Neutrophil (primary cell): ENCODE results near the gene MADD.

Experiments used
- H3K27ac ChIP-seq: fragments of 200-600 bp; sonication (generic); 2 replicates; pipeline ENCODE4 v1.5.1; 2016; ENCODE audit warnings: mild to moderate bottlenecking, moderate library complexity
- H3K27me3 ChIP-seq: fragments of 200-600 bp; sonication (generic); 2 replicates; pipeline ENCODE4 v1.6.0; 2016; ENCODE audit warnings: mild to moderate bottlenecking
- H3K36me3 ChIP-seq: fragments of 200-600 bp; sonication (generic); 2 replicates; pipeline ENCODE4 v1.5.1; 2017
- H3K4me1 ChIP-seq, 2 experiments: fragments of 200-600 bp in 1 of 2; sonication (generic) in 1 of 2; 1 replicate in 1 of 2; 2 replicates in 1 of 2; pipeline versions ENCODE4 v1.5.1 to v1.6.1; 2013 to 2016; ENCODE audit warnings: low read depth in 1 of 2, low read length in 1 of 2, mild to moderate bottlenecking in 1 of 2, moderate library complexity in 1 of 2; ENCODE audit not compliant: control insufficient read depth in 1 of 2, insufficient read depth in 1 of 2
- H3K4me3 ChIP-seq, 2 experiments: fragments of 200-600 bp in 1 of 2; sonication (generic) in 1 of 2; 1 replicate in 1 of 2; 2 replicates in 1 of 2; pipeline ENCODE4 v1.5.1; 2013 to 2016; ENCODE audit warnings: low read depth in 1 of 2, low read length in 1 of 2, mild to moderate bottlenecking in 1 of 2, moderate library complexity in 1 of 2
- H3K9me3 ChIP-seq: fragments of 200-600 bp; sonication (generic); 2 replicates; pipeline ENCODE4 v1.5.1; 2016
- CTCF ChIP-seq: fragments of 200-600 bp; sonication (generic); IDR thresholded peaks from 2 replicates; pipeline ENCODE4 v1.5.1; 2016; ENCODE audit warnings: antibody characterized with exemption

The MADD gene

DNA sequence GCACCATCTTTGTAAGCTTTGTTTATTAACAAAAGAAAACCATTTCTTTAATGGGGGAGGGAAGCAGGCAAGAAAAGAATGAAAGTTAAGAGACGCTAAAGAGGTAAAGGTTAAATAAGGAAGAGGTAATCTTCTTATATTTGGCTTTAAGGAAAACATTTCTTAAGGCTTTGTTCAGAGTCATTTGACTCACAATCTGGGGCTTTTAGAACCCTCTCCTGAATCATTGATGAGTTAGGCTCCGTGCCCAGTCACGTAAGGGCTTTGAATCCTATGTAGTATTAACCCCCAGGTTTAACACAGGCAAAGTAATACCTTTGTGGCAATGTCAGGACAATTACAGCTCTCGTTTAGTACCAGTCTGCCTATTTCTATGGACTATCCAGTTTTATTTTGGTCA lies 26.1 kb downstream of the MADD start:
- H3K27ac ChIP-seq, result no peak overlapping the region
- H3K4me1 ChIP-seq, result no peaks in the 10 kb centered on the region
- TF ChIP-seq CTCF, result no peak
- no peaks in the 10 kb centered on the region for H3K27me3 ChIP-seq
- H3K9me3 ChIP-seq, result no peaks in the 10 kb centered on the region
- H3K4me3 ChIP-seq, result no peak overlapping the region
- H3K36me3 ChIP-seq, result peaks cover 75% of the 10 kb centered on the region

- Histone ChIP-seq H3K36me3 (peaks cover 53% of the 10 kb centered on the region), H3K4me3 (no peak overlapping the region), H3K27ac (no peak overlapping the region), H3K27me3 (no peaks in the 10 kb centered on the region), H3K4me1 (no peaks in the 10 kb centered on the region), H3K9me3 (no peaks in the 10 kb centered on the region)
- TF ChIP-seq CTCF, result no peak
Observed at GRCh38 chr11:47299078-47299477, 29.1 kb downstream of the MADD start.

- TF ChIP-seq CTCF, result no peak
Observed at GRCh38 chr11:47302853-47303252, 32.9 kb downstream of the MADD start.

GRCh38 chr11:47305734-47306483 lies 36.0 kb downstream of the MADD start:
- no peak for TF ChIP-seq CTCF

More at GRCh38 chr11:47302853-47303252, 32.9 kb downstream of the MADD start:
- Histone ChIP-seq H3K36me3 (peaks cover 54% of the 10 kb centered on the region), H3K27ac (no peak overlapping the region), H3K4me3 (no peak overlapping the region), H3K9me3 (no peaks in the 10 kb centered on the region), H3K27me3 (no peaks in the 10 kb centered on the region), H3K4me1 (no peaks in the 10 kb centered on the region)

DNA sequence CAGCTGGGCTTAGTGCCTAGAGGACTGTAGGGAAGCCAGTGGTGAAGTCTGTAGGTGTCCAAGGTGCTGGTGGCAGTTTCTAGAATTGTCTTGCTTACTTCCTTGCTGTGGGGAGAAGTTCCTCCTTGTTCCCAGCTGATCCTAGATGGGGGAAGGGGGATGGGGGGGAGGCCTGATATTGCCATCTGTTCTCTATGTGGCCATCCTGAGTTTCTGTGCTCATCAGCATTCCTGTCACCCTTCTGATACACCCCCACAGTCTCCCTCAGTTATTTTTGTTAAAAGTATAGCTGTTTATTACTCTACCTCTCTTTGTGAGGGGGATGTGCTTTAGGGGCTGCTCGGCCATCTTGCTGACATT lies 36.5 kb downstream of the MADD start:
- TF ChIP-seq CTCF, result no peak
- Histone ChIP-seq H3K9me3 (no peaks in the 10 kb centered on the region), H3K36me3 (peaks cover 74% of the 10 kb centered on the region)

More at GRCh38 chr11:47305734-47306483, 36.0 kb downstream of the MADD start:
- no peaks in the 10 kb centered on the region for H3K9me3 ChIP-seq
- no peaks in the 10 kb centered on the region for H3K4me1 ChIP-seq
- H3K27me3 ChIP-seq, result no peaks in the 10 kb centered on the region
- H3K36me3 ChIP-seq, result peaks cover 69% of the 10 kb centered on the region
- no peak overlapping the region for H3K27ac ChIP-seq
- no peak overlapping the region for H3K4me3 ChIP-seq

More for the DNA sequence above, 36.5 kb downstream of the MADD start:
- no peaks in the 10 kb centered on the region for H3K4me1 ChIP-seq
- H3K27me3 ChIP-seq, result no peaks in the 10 kb centered on the region
- no peak overlapping the region for H3K27ac ChIP-seq
- H3K4me3 ChIP-seq, result no peak overlapping the region
